ENCODE measurements around the gene IGDCC3.

The IGDCC3 gene

GRCh38 chr15:65332391-65333147, 45.2 kb downstream of the IGDCC3 start:
- H3K27me3 ChIP-seq (ENCODE audit: insufficient read depth, low read length), result peaks cover 15% of the 10 kb centered on the region; the same call in 1 of the 2 replicates
- no peaks in the 10 kb centered on the region for H3F3A ChIP-seq (ENCODE audit: insufficient read depth, low read length)
- TF ChIP-seq CTCF (IDR thresholded peaks at IDR 0.05; ENCODE audit: low read length), result no peak
- no peak for TF ChIP-seq EZH2 (IDR thresholded peaks at IDR 0.05; ENCODE audit: borderline replicate concordance, low read length)
- H3K9ac ChIP-seq (ENCODE audit: low read length), result no peak overlapping the region
- H3K9me2 ChIP-seq (ENCODE audit: low read depth, low read length), result no peaks in the 10 kb centered on the region
- H3K36me3 ChIP-seq (ENCODE audit: insufficient read depth, low read length), result no peaks in the 10 kb centered on the region
- no peak overlapping the region for H2AFZ ChIP-seq (ENCODE audit: low read length)
- no peak overlapping the region for H3K4me3 ChIP-seq (ENCODE audit: low read depth, low read length, poor library complexity, severe bottlenecking)
- H3K79me2 ChIP-seq (ENCODE audit: insufficient read depth, low read length), result no peaks in the 10 kb centered on the region
- no peak overlapping the region for H3K4me2 ChIP-seq (ENCODE audit: low read length)
- no peak overlapping the region for H3K27ac ChIP-seq (ENCODE audit: low read depth, low read length, poor library complexity, severe bottlenecking)
- H3K4me1 ChIP-seq (ENCODE audit: insufficient read depth, low read length, severe bottlenecking), result peaks cover 10% of the 10 kb centered on the region
- no peaks in the 10 kb centered on the region for H3K9me3 ChIP-seq (ENCODE audit: low read length)
- no peaks in the 10 kb centered on the region for H4K20me1 ChIP-seq (ENCODE audit: insufficient read depth, low read length)

GRCh38 chr15:65331811-65332210, 46.0 kb downstream of the IGDCC3 start:
- Histone ChIP-seq H3K4me2 (ENCODE audit: low read length) (no peak overlapping the region), H3K9me3 (ENCODE audit: low read length) (no peaks in the 10 kb centered on the region), H3K4me3 (ENCODE audit: low read depth, low read length, poor library complexity, severe bottlenecking) (no peak overlapping the region), H3K9ac (ENCODE audit: low read length) (no peak overlapping the region), H3K27me3 (ENCODE audit: insufficient read depth, low read length) (peaks cover 19% of the 10 kb centered on the region; the same call in 1 of the 2 replicates), H3K36me3 (ENCODE audit: insufficient read depth, low read length) (no peaks in the 10 kb centered on the region), H4K20me1 (ENCODE audit: insufficient read depth, low read length) (no peaks in the 10 kb centered on the region), H3K9me2 (ENCODE audit: low read depth, low read length) (no peaks in the 10 kb centered on the region), H3F3A (ENCODE audit: insufficient read depth, low read length) (no peaks in the 10 kb centered on the region), H3K27ac (ENCODE audit: low read depth, low read length, poor library complexity, severe bottlenecking) (no peak overlapping the region), H2AFZ (ENCODE audit: low read length) (no peak overlapping the region), H3K4me1 (ENCODE audit: insufficient read depth, low read length, severe bottlenecking) (peaks cover 2% of the 10 kb centered on the region), H3K79me2 (ENCODE audit: insufficient read depth, low read length) (no peaks in the 10 kb centered on the region)
- no peak for TF ChIP-seq EZH2 (IDR thresholded peaks at IDR 0.05; ENCODE audit: borderline replicate concordance, low read length)
- no peak for TF ChIP-seq CTCF (IDR thresholded peaks at IDR 0.05; ENCODE audit: low read length)

GRCh38 chr15:65330934-65331645, 46.7 kb downstream of the IGDCC3 start:
- Histone ChIP-seq H3K36me3 (ENCODE audit: insufficient read depth, low read length) (no peaks in the 10 kb centered on the region), H4K20me1 (ENCODE audit: insufficient read depth, low read length) (no peaks in the 10 kb centered on the region), H2AFZ (ENCODE audit: low read length) (no peak overlapping the region), H3K4me1 (ENCODE audit: insufficient read depth, low read length, severe bottlenecking) (no peaks in the 10 kb centered on the region), H3K9me3 (ENCODE audit: low read length) (no peaks in the 10 kb centered on the region), H3F3A (ENCODE audit: insufficient read depth, low read length) (no peaks in the 10 kb centered on the region), H3K4me3 (ENCODE audit: low read depth, low read length, poor library complexity, severe bottlenecking) (no peak overlapping the region), H3K9ac (ENCODE audit: low read length) (no peak overlapping the region), H3K4me2 (ENCODE audit: low read length) (no peak overlapping the region), H3K27ac (ENCODE audit: low read depth, low read length, poor library complexity, severe bottlenecking) (no peak overlapping the region), H3K9me2 (ENCODE audit: low read depth, low read length) (no peaks in the 10 kb centered on the region), H3K27me3 (ENCODE audit: insufficient read depth, low read length) (peaks cover 20% of the 10 kb centered on the region; the same call in 1 of the 2 replicates), H3K79me2 (ENCODE audit: insufficient read depth, low read length) (no peaks in the 10 kb centered on the region)
- TF ChIP-seq EZH2 (IDR thresholded peaks at IDR 0.05; ENCODE audit: borderline replicate concordance, low read length), result no peak
- no peak for TF ChIP-seq CTCF (IDR thresholded peaks at IDR 0.05; ENCODE audit: low read length)
